GM21367 (cell line): Measurements from ENCODE around the gene HP.
"Not testable (repeated sequence)": the region's sequence is repeated elsewhere in the genome, so short reads cannot be mapped to it uniquely, and the experiment has no call there.

Source experiments
- ATAC-seq: cut with Tn5 transposase; IDR thresholded peaks from one replicate; pipeline ENCODE4 v1.9.1; 2021; ENCODE audit not compliant: unreplicated experiment

Gene HP

GRCh38 chr16:72054254-72054847 lies at the start of gene HP:
Gene HP, plus strand, starts transcription at chr16:72054505. Its CDS starts 148 bp downstream, at chr16:72054653.
- ATAC-seq = not testable (repeated sequence)

DNA sequence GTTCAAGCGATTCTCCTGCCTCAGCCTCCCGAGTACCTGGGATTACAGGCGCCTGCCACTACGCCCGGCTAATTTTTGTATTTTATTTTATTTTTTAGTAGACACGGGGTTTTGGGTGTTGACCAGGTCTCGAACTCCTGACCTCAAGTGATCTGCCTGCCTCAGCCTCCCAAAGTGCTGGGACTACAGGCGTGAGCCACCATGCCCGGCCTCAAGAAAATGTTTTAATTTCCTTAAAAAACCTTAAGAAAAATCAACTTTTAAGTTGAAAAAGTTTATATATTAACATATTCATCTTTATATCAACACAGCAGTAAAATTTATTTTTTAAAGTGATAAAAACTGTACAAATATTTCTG lies 46.3 kb upstream of the HP start:
- not testable (repeated sequence) for ATAC-seq

DNA sequence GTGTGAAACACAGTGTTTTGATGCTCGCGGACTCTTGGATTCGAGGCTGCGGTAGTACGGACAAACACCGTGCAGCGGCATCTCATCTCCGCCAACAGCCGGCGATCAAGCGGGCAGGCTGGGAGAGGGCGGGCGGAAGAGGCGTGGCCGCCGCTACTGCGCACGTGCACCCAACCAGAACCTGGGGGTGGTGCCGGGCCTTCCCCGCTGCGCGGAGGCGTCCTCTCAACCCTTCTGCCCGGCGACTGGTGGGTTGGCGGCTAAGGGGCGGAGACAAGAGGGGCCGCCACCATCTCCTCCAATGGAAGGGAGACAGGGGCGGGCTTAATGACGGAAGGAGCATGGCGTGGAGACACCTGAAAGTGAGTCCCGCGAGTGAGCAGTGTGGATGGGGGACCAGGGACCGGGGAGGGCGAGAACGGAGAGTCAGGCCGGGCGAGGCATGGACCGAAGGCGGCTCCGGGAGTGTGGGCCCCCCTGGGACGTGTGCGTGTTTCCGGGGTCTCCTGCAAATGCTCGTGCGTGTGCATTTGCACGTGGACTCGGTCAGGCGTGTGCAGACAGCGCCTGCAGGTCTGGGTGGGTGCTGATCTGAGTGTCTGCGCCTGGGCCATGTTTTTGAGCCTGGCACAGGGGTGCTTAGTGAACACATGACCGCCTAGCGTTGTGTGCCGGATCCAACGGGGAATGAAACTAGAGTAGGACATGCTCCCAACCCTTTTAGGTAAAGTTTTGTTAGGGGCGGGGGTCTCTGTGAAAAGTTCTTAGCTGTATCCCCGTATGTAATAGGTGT lies 45.7 kb upstream of the HP start, which contains the start of gene DHODH:
Gene DHODH (plus strand): TSS at position 321 of the 793 bp plus-strand sequence. CDS start 21 bp downstream, at position 342.
- peak; percentile 99 for ATAC-seq

- no peak for ATAC-seq
Observed at GRCh38 chr16:72009779-72010178, 44.5 kb upstream of the HP start.

GRCh38 chr16:72012607-72013006 lies 41.7 kb upstream of the HP start:
- ATAC-seq = no peak

DNA sequence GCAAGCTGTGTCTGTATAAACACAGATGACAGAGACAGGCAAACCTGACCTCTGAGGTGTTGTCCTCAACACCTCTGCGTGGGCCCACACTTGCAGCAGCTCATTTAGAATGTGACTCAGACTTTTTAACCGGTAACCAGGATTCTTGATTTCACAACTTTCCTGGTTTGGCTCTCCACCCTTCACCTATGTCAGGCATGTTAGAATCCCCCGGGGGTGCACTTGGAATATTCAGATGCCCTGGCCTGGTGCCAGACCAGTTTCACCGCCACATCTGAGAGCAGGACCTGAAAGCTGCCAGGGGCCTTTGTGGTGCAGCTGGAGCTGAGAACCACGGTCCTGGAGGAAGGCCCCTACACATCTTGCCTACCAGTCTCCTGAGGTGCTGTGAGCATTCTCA lies 40.9 kb upstream of the HP start:
- no peak for ATAC-seq

DNA sequence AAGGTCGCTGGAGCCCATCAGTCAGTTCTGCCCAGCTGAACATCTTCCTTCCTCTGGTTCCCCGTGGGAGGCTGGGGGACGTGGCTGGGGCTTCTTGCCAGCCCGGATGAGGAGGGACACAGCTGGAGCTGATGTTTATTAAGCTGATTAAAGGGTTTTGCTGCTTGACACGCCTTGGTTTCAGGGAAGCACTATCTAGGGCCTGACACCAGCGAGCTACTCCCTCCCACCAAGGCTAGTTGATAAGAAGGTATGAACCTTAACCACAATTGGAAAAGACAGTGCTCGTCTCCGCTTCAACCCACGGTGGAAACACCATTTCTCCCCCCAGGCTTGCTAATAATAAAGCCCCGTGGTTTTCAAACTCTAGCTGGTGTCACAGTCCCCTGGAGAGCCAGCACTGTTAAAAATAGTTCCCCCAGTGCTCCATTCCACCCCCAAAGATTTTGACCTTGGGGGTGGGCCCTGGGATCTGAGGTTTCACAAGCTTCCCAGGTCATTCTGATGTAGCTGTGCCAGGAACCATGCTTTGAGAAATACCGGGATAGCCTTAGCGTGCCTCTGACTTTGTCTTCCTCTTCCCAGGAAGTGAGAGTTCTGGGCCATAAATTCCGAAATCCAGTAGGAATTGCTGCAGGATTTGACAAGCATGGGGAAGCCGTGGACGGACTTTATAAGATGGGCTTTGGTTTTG lies 40.3 kb upstream of the HP start:
- no peak for ATAC-seq

DNA sequence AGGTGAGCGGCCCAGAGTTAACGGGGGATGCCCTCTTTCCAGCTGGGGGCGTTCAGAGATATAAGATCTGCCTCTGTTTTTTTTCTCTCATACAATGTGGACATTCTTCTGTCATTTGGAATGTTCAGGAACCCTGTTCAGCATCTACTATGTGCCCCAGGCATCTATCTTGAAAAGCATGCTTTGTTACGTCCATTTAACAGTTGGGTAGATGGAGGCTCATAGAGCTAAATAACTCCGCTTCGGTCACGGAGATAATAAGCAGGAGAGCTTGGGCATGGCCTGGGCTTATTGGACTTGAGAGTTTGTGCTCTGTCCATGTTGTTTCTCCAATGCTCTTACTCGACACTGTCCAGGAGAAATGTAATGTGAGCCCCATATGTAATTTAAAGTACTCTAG lies 39.6 kb upstream of the HP start:
- ATAC-seq = no peak

DNA sequence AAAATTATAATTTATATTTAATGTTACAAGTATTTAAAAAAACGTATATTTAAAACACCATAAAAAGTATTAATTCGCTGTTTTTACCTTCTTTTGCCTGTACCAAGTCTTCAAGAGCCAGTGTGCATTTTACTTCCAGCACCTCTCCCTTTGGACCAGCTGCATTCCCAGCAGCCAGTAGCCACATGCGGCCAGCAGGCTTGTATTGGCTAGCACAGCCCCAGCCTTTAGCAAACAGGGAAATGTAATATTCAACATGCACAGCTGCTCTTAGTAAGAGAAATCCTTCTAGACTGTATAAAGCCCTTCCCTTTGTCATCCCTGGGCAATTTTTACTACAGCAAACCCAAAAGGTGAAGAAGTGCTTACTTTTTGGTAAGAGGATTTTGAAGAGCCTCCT lies 39.2 kb upstream of the HP start:
- ATAC-seq = no peak

DNA sequence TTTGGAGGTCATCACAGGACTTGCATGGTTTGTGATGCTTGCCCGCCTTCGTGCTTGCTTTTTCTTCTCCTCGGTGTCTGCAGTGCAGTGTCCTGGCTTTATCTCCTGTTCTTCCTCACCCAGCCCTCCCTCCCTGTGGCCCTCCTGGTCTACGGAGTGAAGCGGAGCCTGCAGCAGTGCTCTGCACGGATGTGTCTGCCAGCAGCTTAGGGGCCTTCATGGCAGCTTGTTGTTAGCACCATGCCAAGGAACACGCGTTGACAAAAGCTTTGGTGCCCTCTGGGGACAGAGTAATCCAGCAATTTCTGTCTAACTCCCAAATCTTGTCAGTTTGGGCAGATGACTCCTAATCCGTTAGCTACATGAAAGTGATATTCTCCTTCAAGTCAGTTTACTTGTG lies 35.8 kb upstream of the HP start:
- ATAC-seq = no peak

DNA sequence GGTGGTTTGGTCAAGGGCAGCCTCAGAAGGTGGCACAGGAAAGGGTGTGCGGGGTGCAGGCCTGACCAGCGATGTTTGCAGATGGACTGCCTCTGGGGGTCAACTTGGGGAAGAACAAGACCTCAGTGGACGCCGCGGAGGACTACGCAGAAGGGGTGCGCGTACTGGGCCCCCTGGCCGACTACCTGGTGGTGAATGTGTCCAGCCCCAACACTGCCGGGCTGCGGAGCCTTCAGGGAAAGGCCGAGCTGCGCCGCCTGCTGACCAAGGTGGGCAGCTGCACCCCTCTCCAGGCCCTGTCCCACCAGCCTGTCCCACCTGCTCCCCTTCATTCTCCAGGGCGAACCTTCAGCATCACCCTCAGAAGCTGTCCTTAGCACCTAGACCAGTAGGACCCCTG lies 33.3 kb upstream of the HP start:
- ATAC-seq = no peak

DNA sequence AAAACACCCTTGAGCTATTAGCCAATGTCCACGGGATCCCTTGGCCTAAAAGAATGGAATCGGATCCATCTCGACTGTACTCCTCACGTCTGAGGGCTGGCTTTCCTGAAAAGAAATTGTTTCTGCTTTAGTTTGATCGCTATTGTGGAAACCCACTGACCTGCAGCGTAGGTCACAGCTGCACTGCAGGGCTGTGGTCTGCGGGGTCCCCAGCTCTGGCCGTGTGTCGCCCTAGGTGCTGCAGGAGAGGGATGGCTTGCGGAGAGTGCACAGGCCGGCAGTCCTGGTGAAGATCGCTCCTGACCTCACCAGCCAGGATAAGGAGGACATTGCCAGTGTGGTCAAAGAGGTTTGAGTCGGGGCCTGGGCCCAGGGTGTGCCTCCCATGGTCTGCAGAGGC lies 32.2 kb upstream of the HP start:
- no peak for ATAC-seq

DNA sequence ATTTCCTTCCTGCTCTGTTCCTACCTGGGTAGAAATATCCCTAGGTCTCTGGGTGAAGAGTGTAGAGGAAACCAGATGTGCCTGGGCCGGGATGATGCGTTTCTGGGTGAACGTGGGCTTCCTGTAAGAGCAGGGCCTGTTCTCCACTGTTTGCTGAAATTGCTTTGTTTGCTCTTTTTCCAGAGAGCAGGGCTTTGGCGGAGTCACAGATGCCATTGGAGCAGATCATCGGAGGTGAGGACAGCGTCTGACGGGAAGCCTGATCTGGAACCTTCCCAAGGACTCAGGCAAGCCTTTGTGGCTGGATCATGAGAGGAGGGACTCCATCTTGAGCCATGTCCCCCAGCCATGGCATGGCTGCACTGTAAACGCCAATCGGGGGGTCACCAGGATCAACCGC lies 30.3 kb upstream of the HP start:
- ATAC-seq = no peak

DNA sequence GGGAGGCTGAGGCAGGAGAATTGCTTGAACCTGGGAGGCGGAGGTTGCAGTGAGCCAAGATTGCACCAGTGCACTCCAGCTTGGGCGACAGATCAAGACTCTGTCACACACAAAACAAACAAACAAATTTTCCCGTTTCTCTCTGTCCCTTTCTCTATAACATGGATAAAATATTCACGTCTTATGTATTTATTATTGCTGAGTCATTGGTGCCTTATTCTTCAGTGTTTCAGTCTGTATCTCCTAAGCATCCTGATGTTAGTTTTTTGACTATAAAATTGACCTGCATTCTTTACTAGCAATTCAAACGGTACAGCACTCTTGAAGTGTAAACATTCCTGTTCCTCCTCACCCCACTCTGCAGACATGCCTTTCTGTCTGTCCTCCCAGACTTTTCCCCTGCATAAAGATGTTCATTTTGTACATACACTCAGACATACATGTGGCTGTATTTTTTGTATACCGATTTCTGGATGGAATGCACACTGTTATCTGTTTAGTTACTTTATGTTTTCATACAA lies 29.4 kb upstream of the HP start:
- no peak for ATAC-seq

DNA sequence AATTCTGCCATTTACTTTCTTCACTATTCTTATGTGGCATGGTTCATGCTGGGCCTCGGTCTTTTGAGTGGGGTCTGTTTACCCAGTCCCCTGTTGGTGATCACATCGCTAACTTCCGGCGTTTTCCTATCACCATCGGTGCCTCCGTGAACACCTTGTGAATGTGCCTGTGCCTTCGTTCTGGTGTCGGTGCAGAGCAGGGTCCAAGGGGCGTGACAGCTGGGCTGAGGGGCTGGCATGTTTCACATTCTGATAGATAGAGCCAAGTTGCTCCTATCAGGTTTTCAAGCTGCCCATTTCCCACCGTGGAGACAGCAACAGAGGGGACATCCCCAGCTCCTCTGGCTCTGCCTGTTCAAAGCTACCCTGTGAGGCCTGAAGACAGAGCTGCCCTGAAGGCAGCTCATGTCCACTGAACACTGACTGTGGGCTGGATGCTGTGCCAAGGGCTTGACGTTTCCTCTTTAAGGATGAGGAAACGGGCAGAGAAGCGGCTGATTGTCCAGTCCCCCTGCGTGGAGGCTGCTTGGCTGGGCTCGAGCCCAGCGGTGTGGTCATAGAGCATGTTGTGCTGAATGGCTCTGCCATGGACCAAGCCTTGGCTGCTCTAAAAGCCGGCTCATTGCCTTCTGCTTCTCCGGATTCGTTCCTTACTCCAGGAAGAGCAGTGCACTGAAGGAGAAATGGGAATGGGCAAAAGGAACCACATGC lies 28.7 kb upstream of the HP start:
- ATAC-seq = no peak

DNA sequence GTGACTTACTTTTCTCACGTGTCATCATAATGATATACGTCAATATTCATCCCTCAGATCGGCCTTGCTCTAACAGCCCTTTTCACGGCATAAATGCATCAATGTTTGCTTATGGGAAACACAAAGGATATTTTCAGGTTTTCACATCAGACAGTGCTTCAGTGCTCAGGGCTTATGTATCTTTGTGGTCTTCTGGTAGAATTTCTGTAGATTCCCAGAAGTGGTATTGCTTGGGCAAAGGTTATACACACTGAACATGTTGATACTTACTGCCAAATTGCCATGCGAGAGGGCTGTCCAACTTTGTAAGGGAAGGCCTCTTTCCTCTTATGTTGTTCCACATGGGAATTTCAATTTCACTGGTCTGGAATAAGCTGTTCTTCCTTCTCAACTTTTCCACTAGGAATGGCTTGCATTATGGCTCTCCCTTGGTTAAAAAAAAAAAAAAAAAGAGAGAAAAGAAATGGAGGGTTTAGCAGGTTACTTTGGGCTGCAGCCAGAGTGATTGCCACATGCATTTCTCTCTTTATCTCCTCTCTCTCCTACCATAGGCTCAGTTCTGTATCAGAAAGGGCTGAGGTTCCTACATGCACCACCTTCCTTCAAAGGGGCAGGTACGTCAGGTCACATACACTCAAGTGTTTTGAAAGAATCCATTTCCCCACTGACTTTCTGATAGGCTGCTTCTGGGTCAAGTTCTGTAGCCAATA lies 26.5 kb upstream of the HP start:
- ATAC-seq = no peak

DNA sequence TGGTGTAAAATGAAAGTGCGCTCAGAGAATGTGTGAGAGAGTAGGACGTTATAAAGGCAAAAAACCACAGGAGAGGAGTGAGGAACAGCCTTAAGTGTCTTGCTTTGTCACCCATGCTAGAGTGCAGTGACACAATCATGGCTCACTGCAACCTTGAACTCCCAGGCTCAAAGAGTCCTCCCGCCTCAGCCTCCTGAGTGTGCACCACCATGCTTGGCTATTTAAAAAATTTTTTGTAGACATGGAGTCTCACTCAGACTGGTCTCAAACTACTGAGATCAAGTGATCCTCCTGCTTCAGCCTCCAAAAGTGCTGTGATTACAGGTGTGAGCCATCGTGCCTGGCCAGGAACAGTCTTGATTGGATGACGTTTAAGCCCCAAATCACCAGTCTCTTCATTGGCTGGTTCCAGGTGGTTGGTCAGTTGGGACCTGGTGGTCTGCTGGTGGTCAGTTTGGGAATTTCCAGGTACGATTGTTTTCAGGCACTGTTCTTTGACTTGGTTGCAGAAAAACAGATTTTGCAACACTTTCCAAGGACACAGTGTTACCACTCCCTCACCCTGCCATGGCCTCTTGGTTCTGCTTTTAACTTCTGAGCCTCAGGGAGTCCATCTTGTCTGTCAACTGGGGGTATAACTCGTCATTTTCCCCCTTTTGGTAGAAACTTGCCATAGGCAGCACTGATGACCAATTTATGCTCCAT lies 24.6 kb upstream of the HP start:
- ATAC-seq = no peak

DNA sequence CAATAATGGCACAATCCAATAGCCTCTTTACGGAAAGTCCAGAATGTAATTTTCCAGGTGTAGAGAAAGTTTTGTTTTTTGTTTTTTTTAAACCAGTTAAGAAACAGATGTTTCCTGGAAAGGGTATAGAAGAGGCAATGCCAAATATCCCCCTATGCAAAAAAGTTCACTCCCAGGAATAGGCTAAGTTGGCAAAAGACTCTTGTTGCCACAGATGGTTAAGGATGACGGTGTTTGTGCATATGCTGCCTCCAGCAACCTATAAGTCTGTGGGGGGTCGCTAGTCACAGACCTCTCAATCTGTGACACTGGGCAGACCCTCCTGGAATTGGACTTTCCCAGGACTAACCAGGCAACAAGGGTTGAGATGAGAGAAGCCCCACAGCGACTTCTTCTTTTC lies 20.9 kb upstream of the HP start:
- no peak for ATAC-seq

DNA sequence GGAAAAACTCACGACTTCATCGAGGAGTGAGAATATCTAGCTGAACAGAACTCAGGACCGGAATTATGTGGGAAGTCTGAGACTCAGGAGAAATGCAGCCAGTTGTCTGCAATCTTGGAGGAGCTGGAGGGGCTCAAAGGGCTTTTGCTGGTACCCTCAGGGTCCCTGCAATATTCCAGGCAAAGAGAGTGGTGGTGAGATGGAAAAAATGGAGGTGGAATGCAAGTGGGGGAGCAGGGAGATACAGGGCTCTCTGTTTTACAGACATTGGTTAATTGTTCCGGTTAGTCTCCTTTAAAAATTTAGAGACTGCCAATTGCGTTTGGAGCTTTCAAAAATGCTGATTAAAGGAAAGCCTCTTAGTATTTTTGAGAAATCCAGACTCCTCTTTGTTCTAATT lies 18.2 kb upstream of the HP start:
- no peak for ATAC-seq

DNA sequence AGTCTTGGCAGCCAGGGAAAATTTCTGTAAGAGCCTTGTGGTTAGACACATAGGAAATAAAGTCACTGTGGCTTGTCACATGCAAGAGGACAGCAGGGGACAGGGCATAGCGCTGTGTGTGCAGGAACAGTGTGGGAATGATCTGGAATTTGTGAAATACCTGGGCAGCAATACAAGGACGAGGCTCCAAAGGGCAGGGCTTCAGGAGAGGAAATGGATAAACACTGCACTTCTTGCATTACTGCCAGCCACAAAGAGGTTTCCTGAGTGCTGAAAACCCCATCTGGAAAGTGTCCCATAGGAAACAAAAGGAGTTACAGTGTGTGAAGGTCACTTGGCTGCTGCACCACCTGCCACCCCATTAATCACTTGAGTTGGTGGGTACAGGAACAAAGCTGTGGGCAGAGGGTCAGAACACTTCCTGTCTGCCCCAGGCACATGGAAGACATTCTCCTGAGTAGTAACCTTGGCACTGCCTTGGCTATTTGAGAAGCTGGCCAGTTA lies 12.1 kb upstream of the HP start:
- ATAC-seq = no peak
